Astrocyte (in vitro differentiated cells and primary cell): ENCODE data around the gene RHOT1. TPM values are rescaled to one million over a fixed set of nuclear protein-coding genes. Genes with fewer than 3 reads are reported as not detected.

ENCODE experiments used
- DNase-seq: peaks from one replicate; pipeline ENCODE4 v3.0.0-alpha.2; 2010; ENCODE audit warnings: low read depth
- FAIRE-seq: peaks from 2 replicates; lab custom pipeline; 2011; peaks lifted over from hg19 to GRCh38; lab: Jason Lieb, UNC
- H2AFZ ChIP-seq: 2 replicates; pipeline ENCODE4 v1.6.0; 2012; ENCODE audit warnings: low read depth, low read length, inconsistent platforms
- H3K27ac ChIP-seq: 2 replicates; pipeline ENCODE4 v1.5.1; 2011; ENCODE audit warnings: low read depth, low read length, inconsistent platforms
- H3K27me3 ChIP-seq: 2 replicates; pipeline ENCODE4 v1.6.0; 2011; ENCODE audit warnings: low read length, inconsistent platforms; ENCODE audit not compliant: insufficient read depth
- H3K36me3 ChIP-seq: 2 replicates; pipeline ENCODE4 v1.5.1; 2011; ENCODE audit warnings: low read length, inconsistent platforms; ENCODE audit not compliant: insufficient read depth
- H3K4me1 ChIP-seq: 2 replicates; pipeline ENCODE4 v1.5.1; 2011; ENCODE audit warnings: low read length, inconsistent platforms; ENCODE audit not compliant: insufficient read depth
- H3K4me2 ChIP-seq: 2 replicates; pipeline ENCODE4 v1.6.0; 2012; ENCODE audit warnings: low read length, inconsistent platforms
- H3K4me3 ChIP-seq: 2 replicates; pipeline ENCODE4 v1.5.1; 2011; ENCODE audit warnings: low read depth, mild to moderate bottlenecking, low read length, inconsistent platforms; ENCODE audit not compliant: insufficient read depth
- H3K79me2 ChIP-seq: 2 replicates; pipeline ENCODE4 v1.6.0; 2012; ENCODE audit warnings: mild to moderate bottlenecking, low read length, inconsistent platforms; ENCODE audit not compliant: insufficient read depth
- H3K9ac ChIP-seq: 2 replicates; pipeline ENCODE4 v1.6.0; 2012; ENCODE audit warnings: mild to moderate bottlenecking, low read length, inconsistent platforms
- H3K9me3 ChIP-seq: 2 replicates; pipeline ENCODE4 v1.5.1; 2012; ENCODE audit warnings: low read depth, mild to moderate bottlenecking, low read length, inconsistent platforms; ENCODE audit not compliant: insufficient read depth
- H4K20me1 ChIP-seq: 2 replicates; pipeline ENCODE4 v1.6.0; 2012; ENCODE audit warnings: low read length, inconsistent platforms; ENCODE audit not compliant: insufficient read depth
- H3K27ac Mint-ChIP-seq: one replicate; pipeline ENCODE4 v1.8.0; 2021; ENCODE audit warnings: mild to moderate bottlenecking, mixed read lengths; ENCODE audit not compliant: unreplicated experiment
- H3K27me3 Mint-ChIP-seq: one replicate; pipeline ENCODE4 v1.8.0; 2021; ENCODE audit warnings: low read depth, mixed read lengths; ENCODE audit not compliant: unreplicated experiment
- H3K36me3 Mint-ChIP-seq: one replicate; pipeline ENCODE4 v1.8.0; 2021; ENCODE audit warnings: low read depth, mixed read lengths; ENCODE audit not compliant: unreplicated experiment
- H3K4me1 Mint-ChIP-seq: one replicate; pipeline ENCODE4 v1.8.0; 2021; ENCODE audit warnings: low read depth, mixed read lengths; ENCODE audit not compliant: unreplicated experiment
- H3K4me3 Mint-ChIP-seq: one replicate; pipeline ENCODE4 v1.8.0; 2021; ENCODE audit warnings: mild to moderate bottlenecking, moderate library complexity, mixed read lengths; ENCODE audit not compliant: unreplicated experiment
- H3K9me3 Mint-ChIP-seq: one replicate; pipeline ENCODE4 v1.8.0; 2021; ENCODE audit warnings: mild to moderate bottlenecking, mixed read lengths; ENCODE audit not compliant: unreplicated experiment
- CTCF ChIP-seq: IDR thresholded peaks from 2 replicates; pipeline ENCODE4 v1.5.1; 2011; ENCODE audit warnings: low read depth, mild to moderate bottlenecking, inconsistent platforms, low read length, moderate library complexity; ENCODE audit not compliant: insufficient read depth
- EZH2 ChIP-seq: IDR thresholded peaks from 2 replicates; pipeline ENCODE4 v1.6.1; 2012; ENCODE audit warnings: mild to moderate bottlenecking, low read length, inconsistent platforms; ENCODE audit not compliant: insufficient read depth
- total RNA-seq: library from RNA; stranded (reverse); gene quantifications from 2 replicates; pipeline ENCODE4 v1.2.1, GENCODE V29; 2021

RHOT1 gene
- total RNA-seq, 1 donor from 2014 or later: 20.9 TPM

GRCh38 chr17:32264823-32265191, 122.5 kb downstream of the RHOT1 start:
- peaks cover 32% of the 10 kb centered on the region for H3K4me1 Mint-ChIP-seq
- Histone ChIP-seq H3K36me3 (no peaks in the 10 kb centered on the region), H3K27ac (no peak overlapping the region), H3K4me1 (peaks cover 13% of the 10 kb centered on the region), H2AFZ (no peak overlapping the region), H3K79me2 (no peaks in the 10 kb centered on the region), H3K4me3 (no peak overlapping the region), H3K9me3 (no peaks in the 10 kb centered on the region), H3K4me2 (peak overlapping the region; percentile 81), H4K20me1 (peaks cover 20% of the 10 kb centered on the region), H3K9ac (no peak overlapping the region), H3K27me3 (peaks cover 55% of the 10 kb centered on the region)
- H3K27me3 Mint-ChIP-seq: peaks cover 56% of the 10 kb centered on the region
- H3K36me3 Mint-ChIP-seq: no peaks in the 10 kb centered on the region
- H3K4me3 Mint-ChIP-seq: peak overlapping the region; percentile 83
- FAIRE-seq (no peak), DNase-seq (no peak)
- TF ChIP-seq EZH2 (no peak), CTCF (no peak)
- H3K9me3 Mint-ChIP-seq: peaks cover 2% of the 10 kb centered on the region
- H3K27ac Mint-ChIP-seq: no peak overlapping the region

GRCh38 chr17:32265192-32265923, 123.1 kb downstream of the RHOT1 start, which contains the start of gene RHBDL3:
Gene RHBDL3 (plus strand): TSS chr17:32265832. CDS start chr17:32266190, 358 bp downstream.
- H3K9me3 Mint-ChIP-seq: peaks cover 2% of the 10 kb centered on the region
- Histone ChIP-seq H3K27ac (no peak within 1 kb of the TSS), H4K20me1 (peaks cover 20% of the 10 kb centered on the region), H3K9me3 (no peaks in the 10 kb centered on the region), H3K4me1 (peaks cover 12% of the 10 kb centered on the region), H3K36me3 (no peaks in the 10 kb centered on the region), H3K4me3 (peak within 1 kb of the TSS; percentile 37), H3K27me3 (peaks cover 60% of the 10 kb centered on the region), H3K79me2 (no peaks in the 10 kb centered on the region), H3K9ac (no peak within 1 kb of the TSS), H3K4me2 (peak within 1 kb of the TSS; percentile 81), H2AFZ (peak within 1 kb of the TSS; percentile 41)
- FAIRE-seq: no peak
- H3K4me3 Mint-ChIP-seq: peak within 1 kb of the TSS; percentile 83
- TF ChIP-seq EZH2: no peak
- no peak for TF ChIP-seq CTCF
- no peaks in the 10 kb centered on the region for H3K36me3 Mint-ChIP-seq
- H3K4me1 Mint-ChIP-seq: peaks cover 29% of the 10 kb centered on the region
- H3K27me3 Mint-ChIP-seq: peaks cover 56% of the 10 kb centered on the region
- no peak for DNase-seq
- H3K27ac Mint-ChIP-seq: no peak within 1 kb of the TSS

- no peak overlapping the region for H3K4me3 Mint-ChIP-seq
- Histone ChIP-seq H3K9ac (no peak overlapping the region), H3K36me3 (no peaks in the 10 kb centered on the region), H3K4me2 (peak overlapping the region; percentile 81), H2AFZ (peak overlapping the region; percentile 41), H3K79me2 (no peaks in the 10 kb centered on the region), H3K9me3 (no peaks in the 10 kb centered on the region), H4K20me1 (peaks cover 20% of the 10 kb centered on the region), H3K4me1 (peaks cover 12% of the 10 kb centered on the region), H3K4me3 (peak overlapping the region; percentile 37), H3K27me3 (peaks cover 63% of the 10 kb centered on the region), H3K27ac (no peak overlapping the region)
- FAIRE-seq: no peak
- H3K4me1 Mint-ChIP-seq: peaks cover 25% of the 10 kb centered on the region
- peaks cover 2% of the 10 kb centered on the region for H3K9me3 Mint-ChIP-seq
- H3K27me3 Mint-ChIP-seq: peaks cover 56% of the 10 kb centered on the region
- no peaks in the 10 kb centered on the region for H3K36me3 Mint-ChIP-seq
- no peak for TF ChIP-seq EZH2
- TF ChIP-seq CTCF: no peak
- H3K27ac Mint-ChIP-seq: no peak overlapping the region
- DNase-seq: no peak
Measured at GRCh38 chr17:32266051-32266388, 123.7 kb downstream of the RHOT1 start.
